ENCODE data around the gene BATF.
"Not testable (repeated sequence)": the region's sequence is repeated elsewhere in the genome, so short reads cannot be mapped to it uniquely, and the experiment has no call there.

The BATF gene

GRCh38 chr14:75522224-75522982, at the start of gene BATF:
TSS of gene BATF (plus strand) at chr14:75522469. CDS start at chr14:75522683, 214 bp downstream.
- DNase-seq = no peak

- DNase-seq = not testable (repeated sequence)
These were observed 48.1 kb upstream of the BATF start for GRCh38 chr14:75474127-75474526.

- peak; percentile 76 for DNase-seq
These were observed 45.8 kb upstream of the BATF start for GRCh38 chr14:75476274-75476995.

- no peak for DNase-seq
These were observed 44.4 kb upstream of the BATF start for GRCh38 chr14:75477881-75478280.

GRCh38 chr14:75479770-75480600, 42.3 kb upstream of the BATF start:
- no peak for DNase-seq

- DNase-seq = no peak
These were observed 39.9 kb upstream of the BATF start for GRCh38 chr14:75482366-75482765.

GRCh38 chr14:75484711-75485429, 37.4 kb upstream of the BATF start:
- DNase-seq = no peak

GRCh38 chr14:75486318-75486717, 36.0 kb upstream of the BATF start:
- no peak for DNase-seq

- DNase-seq = no peak
These were observed 35.1 kb upstream of the BATF start for GRCh38 chr14:75487155-75487671.

- no peak for DNase-seq
These were observed 32.8 kb upstream of the BATF start for GRCh38 chr14:75489480-75489837.

GRCh38 chr14:75491376-75491978, 30.8 kb upstream of the BATF start:
- no peak for DNase-seq

- no peak for DNase-seq
These were observed 29.3 kb upstream of the BATF start for GRCh38 chr14:75492832-75493591.

GRCh38 chr14:75493592-75494087, 28.6 kb upstream of the BATF start:
- no peak for DNase-seq

GRCh38 chr14:75494896-75495295, 27.4 kb upstream of the BATF start:
- DNase-seq = no peak

- no peak for DNase-seq
These were observed 26.9 kb upstream of the BATF start for GRCh38 chr14:75495399-75495798.

- DNase-seq = no peak
These were observed 26.4 kb upstream of the BATF start for GRCh38 chr14:75495882-75496281.

- DNase-seq = no peak
These were observed 25.5 kb upstream of the BATF start for GRCh38 chr14:75496755-75497154.

GRCh38 chr14:75497191-75497590, 25.1 kb upstream of the BATF start:
- no peak for DNase-seq

- no peak for DNase-seq
These were observed 24.6 kb upstream of the BATF start for GRCh38 chr14:75497701-75498100.

GRCh38 chr14:75499084-75499875, 23.0 kb upstream of the BATF start:
- no peak for DNase-seq

All from NCI-H2029 (cell line).